ENCODE measurements around the gene SPSB3. TPM values are rescaled to one million over a fixed set of nuclear protein-coding genes. Genes with fewer than 3 reads are reported as not detected.
A peak's percentile ranks its signal among the peaks of the same experiment; 100 is the strongest.

Gene SPSB3
- total and polyA plus RNA-seq, 9 of the 15 experiments (the other 6 are each of a cell fraction or from before 2014, with no cell fraction given) = 0.39 to 37.4 (median 7.1) TPM

- in situ Hi-C loops (cut with MboI) (no loop called here), intact Hi-C loops (cut with micrococcal nuclease) (no loop called here)
- FAIRE-seq = peak; percentile 64
- no peaks in the 10 kb centered on the region for H3K9me3 ChIP-seq (replicated peaks; ENCODE audit: control insufficient read depth, insufficient read depth, low read depth, low read length)
- H3K79me2 ChIP-seq (ENCODE audit: control insufficient read depth, insufficient read depth, low read length) = peaks cover 51% of the 10 kb centered on the region
- H3K4me2 ChIP-seq (ENCODE audit: insufficient read depth, low read length) = peak overlapping the region; percentile 98
- peak overlapping the region; percentile 96 for H3K4me3 ChIP-seq
- peaks cover 8% of the 10 kb centered on the region; the same call in 1 of the 2 replicates for H4K20me1 ChIP-seq (replicated peaks; ENCODE audit: control insufficient read depth, insufficient read depth, low read length)
- ChIA-PET CTCF (ENCODE audit: low intra/inter-chr PET ratio) (interaction anchor here (2.6 kb wide), 1 partner anchor 158 kb away, joined by 8 read pairs; no protein-coding TSS in a partner anchor), POLR2A (interaction anchor here (0.6 to 4.3 kb wide), 10 partner anchors 8 to 393 kb away, joined by 3 to 35 read pairs (median 4); partner anchors contain the start of genes FAHD1, HAGH, NUBP2 and RPS2)
- peaks cover 69% of the 10 kb centered on the region; the same call in 2 of the 3 replicates for H3K36me3 ChIP-seq (ENCODE audit: control insufficient read depth, insufficient read depth, low read length)
- H3K27ac ChIP-seq (ENCODE audit: extremely low read depth, low read depth, low read length) = peak overlapping the region; percentile 96
- BruUV-seq (replicated peaks) = TSS peak; percentile 91
- DNase-seq (ENCODE audit: extremely low read depth in 1 of 4, low spot score in 3 of 4) = no peak
- ATAC-seq = no peak
- peaks cover 2% of the 10 kb centered on the region for H3K9me1 ChIP-seq (ENCODE audit: control insufficient read depth, insufficient read depth, low read length)
- H3K9ac ChIP-seq (ENCODE audit: insufficient read depth in 1 of 2, low read depth in 2 of 2, low read length in 2 of 2) = peak overlapping the region; percentile 93 to 95
- H3K4me1 ChIP-seq (replicated peaks in 1 of 2; ENCODE audit: control insufficient read depth in 2 of 2, insufficient read depth in 2 of 2, low read length in 2 of 2) = peaks cover 20 to 97% of the 10 kb centered on the region in 2 experiments; a peak in 4 of 5 replicates
- H3K27me3 ChIP-seq (ENCODE audit: control insufficient read depth in 2 of 2, insufficient read depth in 2 of 2, low read length in 2 of 2) = no peaks in the 10 kb centered on the region
- no peak overlapping the region; the same call in 1 of the 2 replicates for H2AFZ ChIP-seq (ENCODE audit: low read depth, low read length)
- under 1% methylated on average over 20 of the region's 22 CpGs for WGBS (ENCODE audit: insufficient coverage, low coverage, missing lambda C conversion rate)
- TF ChIP-seq IRF2 (CRISPR knock-in tag; IDR thresholded peaks at IDR 0.05) = no peak
- TF ChIP-seq SMARCC2 (IDR thresholded peaks at IDR 0.05; ENCODE audit: low read depth) = no peak
- TF ChIP-seq SAFB (IDR thresholded peaks at IDR 0.05; ENCODE audit: borderline replicate concordance, low read depth, low read length) = no peak
- 0 out of 2 replicates have a peak, but pooled peaks have one; percentile 9 for TF ChIP-seq STAG1 (CRISPR knock-in tag; IDR thresholded peaks at IDR 0.05; ENCODE audit: borderline replicate concordance)
- no peak for TF ChIP-seq MECOM (CRISPR knock-in tag; IDR thresholded peaks at IDR 0.05)
- TF ChIP-seq SMAD2 (IDR thresholded peaks at IDR 0.05; ENCODE audit: low read depth, low read length) = no peak
- TF ChIP-seq NEUROD1 (IDR thresholded peaks at IDR 0.05; ENCODE audit: borderline replicate concordance, low read depth, low read length, partially characterized antibody) = no peak
- TF ChIP-seq BRCA1 (IDR thresholded peaks at IDR 0.05) = no peak
- 0 out of 2 replicates have a peak, but pooled peaks have one; percentile 22 for TF ChIP-seq BRCA1 (CRISPR knock-in tag; IDR thresholded peaks at IDR 0.05)
- 0 out of 2 replicates have a peak, but pooled peaks have one; percentile 17 for TF ChIP-seq KAT7 (CRISPR knock-in tag; IDR thresholded peaks at IDR 0.05; ENCODE audit: borderline replicate concordance)
- no peak for TF ChIP-seq TAF7 (tag; IDR thresholded peaks at IDR 0.05)
- no peak for TF ChIP-seq GABPA (tag; conservative IDR thresholded peaks at IDR 0.05; ENCODE audit: low read depth)
- TF ChIP-seq ZNF12 (CRISPR knock-in tag; IDR thresholded peaks at IDR 0.05) = no peak
- TF ChIP-seq RBM14 (IDR thresholded peaks at IDR 0.05; ENCODE audit: borderline replicate concordance, insufficient read depth, low read depth, low read length) = no peak
- TF ChIP-seq SRSF1 (IDR thresholded peaks at IDR 0.05; ENCODE audit: low read depth, low read length) = no peak
- TF ChIP-seq, protein P1, sequence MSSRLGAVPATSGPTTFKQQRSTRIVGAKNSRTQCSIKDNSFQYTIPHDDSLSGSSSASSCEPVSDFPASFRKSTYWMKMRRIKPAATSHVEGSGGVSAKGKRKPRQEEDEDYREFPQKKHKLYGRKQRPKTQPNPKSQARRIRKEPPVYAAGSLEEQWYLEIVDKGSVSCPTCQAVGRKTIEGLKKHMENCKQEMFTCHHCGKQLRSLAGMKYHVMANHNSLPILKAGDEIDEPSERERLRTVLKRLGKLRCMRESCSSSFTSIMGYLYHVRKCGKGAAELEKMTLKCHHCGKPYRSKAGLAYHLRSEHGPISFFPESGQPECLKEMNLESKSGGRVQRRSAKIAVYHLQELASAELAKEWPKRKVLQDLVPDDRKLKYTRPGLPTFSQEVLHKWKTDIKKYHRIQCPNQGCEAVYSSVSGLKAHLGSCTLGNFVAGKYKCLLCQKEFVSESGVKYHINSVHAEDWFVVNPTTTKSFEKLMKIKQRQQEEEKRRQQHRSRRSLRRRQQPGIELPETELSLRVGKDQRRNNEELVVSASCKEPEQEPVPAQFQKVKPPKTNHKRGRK (tag; IDR thresholded peaks at IDR 0.05) = no peak
- no peak for TF ChIP-seq SOX6 (IDR thresholded peaks at IDR 0.05)
- TF ChIP-seq ZNF431 (CRISPR knock-in tag; IDR thresholded peaks at IDR 0.05) = no peak
- TF ChIP-seq ELF2 (CRISPR knock-in tag; IDR thresholded peaks at IDR 0.05) = no peak
- TF ChIP-seq, protein P2, sequence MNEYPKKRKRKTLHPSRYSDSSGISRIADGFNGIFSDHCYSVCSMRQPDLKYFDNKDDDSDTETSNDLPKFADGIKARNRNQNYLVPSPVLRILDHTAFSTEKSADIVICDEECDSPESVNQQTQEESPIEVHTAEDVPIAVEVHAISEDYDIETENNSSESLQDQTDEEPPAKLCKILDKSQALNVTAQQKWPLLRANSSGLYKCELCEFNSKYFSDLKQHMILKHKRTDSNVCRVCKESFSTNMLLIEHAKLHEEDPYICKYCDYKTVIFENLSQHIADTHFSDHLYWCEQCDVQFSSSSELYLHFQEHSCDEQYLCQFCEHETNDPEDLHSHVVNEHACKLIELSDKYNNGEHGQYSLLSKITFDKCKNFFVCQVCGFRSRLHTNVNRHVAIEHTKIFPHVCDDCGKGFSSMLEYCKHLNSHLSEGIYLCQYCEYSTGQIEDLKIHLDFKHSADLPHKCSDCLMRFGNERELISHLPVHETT (CRISPR knock-in tag; conservative IDR thresholded peaks at IDR 0.05 in 1 of 2, IDR thresholded peaks at IDR 0.05 in 1 of 2) = peak in 1 of 2 experiments; percentile 56; a peak in 1 of 4 replicates
- no peak for TF ChIP-seq ZNF717 (CRISPR knock-in tag; IDR thresholded peaks at IDR 0.05)
Observed at GRCh38 chr16:1771864-1772361, 10.5 kb downstream of the SPSB3 start.

Data from K562 (cell line).